Measurements from ENCODE around the gene EEF2KMT.
"Not testable (repeated sequence)": the region's sequence is repeated elsewhere in the genome, so short reads cannot be mapped to it uniquely, and the experiment has no call there.

The EEF2KMT gene, protein sequence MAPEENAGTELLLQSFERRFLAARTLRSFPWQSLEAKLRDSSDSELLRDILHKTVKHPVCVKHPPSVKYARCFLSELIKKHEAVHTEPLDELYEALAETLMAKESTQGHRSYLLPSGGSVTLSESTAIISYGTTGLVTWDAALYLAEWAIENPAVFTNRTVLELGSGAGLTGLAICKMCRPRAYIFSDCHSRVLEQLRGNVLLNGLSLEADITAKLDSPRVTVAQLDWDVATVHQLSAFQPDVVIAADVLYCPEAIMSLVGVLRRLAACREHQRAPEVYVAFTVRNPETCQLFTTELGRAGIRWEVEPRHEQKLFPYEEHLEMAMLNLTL

DNA sequence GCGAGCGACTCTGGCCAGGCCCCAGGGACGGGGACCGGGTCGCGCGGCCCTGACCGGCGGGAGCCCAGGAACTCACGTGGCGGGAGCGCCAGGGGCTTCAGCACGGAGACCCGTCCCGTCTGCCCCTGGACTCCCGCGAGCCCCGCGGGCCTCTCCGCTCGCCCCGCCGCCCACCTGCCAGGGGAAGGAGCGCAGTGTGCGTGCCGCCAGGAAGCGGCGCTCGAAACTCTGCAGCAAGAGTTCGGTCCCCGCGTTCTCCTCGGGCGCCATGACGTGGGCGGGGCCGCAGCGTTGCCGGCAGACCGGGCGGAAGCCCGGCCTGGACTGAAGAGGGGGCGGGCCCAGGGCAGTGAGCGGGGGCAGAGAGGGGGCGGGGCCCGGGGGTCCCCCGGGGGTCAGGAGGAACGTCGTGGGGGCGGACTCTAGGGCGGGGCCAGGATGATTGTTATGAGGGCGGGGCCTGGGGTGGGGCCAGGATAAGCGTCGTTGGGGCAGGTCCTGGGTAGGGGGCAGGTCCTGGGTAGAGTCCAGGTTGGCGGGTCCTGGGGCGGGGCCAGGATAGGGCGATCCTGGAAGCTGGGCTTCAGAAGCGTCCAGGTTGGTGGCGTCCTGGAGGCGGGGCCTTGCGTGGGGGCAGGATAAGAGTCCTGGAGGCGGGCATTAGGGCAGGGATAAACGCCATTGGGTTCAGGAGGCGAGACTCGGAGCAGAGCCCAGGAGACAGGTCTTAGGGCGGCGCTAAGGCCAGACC lies at the start of gene EEF2KMT:
EEF2KMT (minus strand) TSS at position 326 of the 751 bp plus-strand sequence; CDS start at position 270, 56 bp downstream.
- DNase-seq (ENCODE audit: low read depth in 1 of 2, low spot score in 1 of 2): peak; percentile 66 to 99
- in situ Hi-C loops (cut with HindIII; ENCODE audit: low pct_unique_long_range_greater_than_20kb, low sequenced_read_pairs): not testable (repeated sequence)

DNA sequence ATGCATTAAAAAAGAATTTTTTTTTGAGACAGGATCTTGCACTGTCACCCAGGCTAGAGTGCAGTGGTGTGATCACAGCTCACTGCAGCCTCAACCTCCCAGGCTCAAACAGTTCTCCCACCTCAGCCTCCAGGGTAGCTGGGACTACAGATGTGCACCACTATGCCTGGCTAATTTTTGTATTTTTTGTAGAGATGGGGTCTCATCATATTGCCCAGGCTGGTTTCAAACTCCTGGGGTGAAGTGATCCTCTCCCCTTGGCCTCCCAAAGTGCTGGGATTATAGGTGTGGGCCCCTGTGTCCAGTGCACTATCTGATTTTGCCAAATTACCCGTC lies 47.0 kb upstream of the EEF2KMT start:
- in situ Hi-C loops (cut with HindIII; ENCODE audit: low pct_unique_long_range_greater_than_20kb, low sequenced_read_pairs): not testable (repeated sequence)

DNA sequence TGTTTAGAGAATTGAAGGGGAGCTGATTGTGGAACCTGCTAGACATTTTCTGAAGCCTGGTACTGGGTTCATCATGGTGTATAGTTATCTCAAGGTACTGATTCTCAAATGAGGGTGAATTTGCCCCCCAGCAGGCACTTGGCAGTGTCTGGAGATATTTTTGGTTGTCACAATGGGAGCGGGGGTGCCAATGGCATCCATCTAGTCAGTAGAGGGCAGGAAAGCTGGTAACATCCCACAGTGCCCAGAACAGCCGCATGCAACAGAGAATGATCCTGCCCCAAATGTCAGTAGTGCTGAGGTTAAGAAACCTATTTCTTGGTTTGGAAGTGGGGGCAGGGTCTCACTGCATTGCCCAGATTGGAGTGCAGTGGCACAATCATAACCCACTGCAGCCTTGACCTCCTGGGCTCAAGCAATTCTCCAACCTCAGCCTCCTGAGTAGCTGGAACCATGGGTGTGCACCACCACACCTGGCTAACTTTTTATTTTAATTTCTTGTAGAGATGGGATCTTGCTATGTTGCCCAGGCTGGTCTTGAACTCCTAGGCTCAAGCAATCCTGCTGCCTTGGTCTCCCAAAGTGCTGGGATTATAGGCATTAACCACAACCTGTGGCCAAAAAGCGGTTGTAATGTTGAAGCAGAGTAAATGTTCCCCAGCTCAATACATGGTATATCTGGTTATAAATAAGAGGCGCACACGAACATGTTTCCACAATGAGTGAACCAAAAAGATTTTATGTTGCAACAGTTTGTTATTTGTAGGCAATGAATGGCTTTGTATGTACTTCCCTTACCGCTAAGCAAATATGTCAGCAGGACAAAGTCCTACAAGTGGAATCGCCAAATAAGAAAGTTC lies 46.4 kb upstream of the EEF2KMT start:
- in situ Hi-C loops (cut with HindIII; ENCODE audit: low pct_unique_long_range_greater_than_20kb, low sequenced_read_pairs): no loop called here
- TF ChIP-seq JUND (IDR thresholded peaks at IDR 0.05; ENCODE audit: low read depth): no peak

More for the DNA sequence above, 47.0 kb upstream of the EEF2KMT start:
- DNase-seq (ENCODE audit: low read depth in 1 of 2, low spot score in 1 of 2): not testable (repeated sequence)

DNA sequence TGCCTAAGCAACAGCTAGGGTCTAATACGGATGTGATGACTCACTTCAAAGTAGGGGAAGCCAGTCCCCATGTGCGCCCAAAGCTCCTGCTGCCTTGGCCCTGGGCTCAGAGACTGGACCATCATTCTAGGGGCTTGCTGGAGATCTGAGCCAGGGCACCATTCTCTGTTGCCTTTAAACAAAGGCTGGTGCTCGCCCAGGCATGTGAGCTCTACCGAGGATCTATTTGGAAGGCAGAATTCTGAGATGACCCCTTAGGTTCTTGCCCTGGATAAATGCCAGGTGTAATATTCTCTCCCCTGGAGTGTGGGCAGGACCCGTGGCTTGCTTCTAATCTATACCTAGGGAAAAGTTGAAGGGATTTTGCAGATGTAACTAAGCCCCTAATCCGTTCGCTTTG lies 42.6 kb upstream of the EEF2KMT start:
- in situ Hi-C loops (cut with HindIII; ENCODE audit: low pct_unique_long_range_greater_than_20kb, low sequenced_read_pairs): not testable (repeated sequence)

More for the DNA sequence above, 46.4 kb upstream of the EEF2KMT start:
- DNase-seq (ENCODE audit: low read depth in 1 of 2, low spot score in 1 of 2): no peak

DNA sequence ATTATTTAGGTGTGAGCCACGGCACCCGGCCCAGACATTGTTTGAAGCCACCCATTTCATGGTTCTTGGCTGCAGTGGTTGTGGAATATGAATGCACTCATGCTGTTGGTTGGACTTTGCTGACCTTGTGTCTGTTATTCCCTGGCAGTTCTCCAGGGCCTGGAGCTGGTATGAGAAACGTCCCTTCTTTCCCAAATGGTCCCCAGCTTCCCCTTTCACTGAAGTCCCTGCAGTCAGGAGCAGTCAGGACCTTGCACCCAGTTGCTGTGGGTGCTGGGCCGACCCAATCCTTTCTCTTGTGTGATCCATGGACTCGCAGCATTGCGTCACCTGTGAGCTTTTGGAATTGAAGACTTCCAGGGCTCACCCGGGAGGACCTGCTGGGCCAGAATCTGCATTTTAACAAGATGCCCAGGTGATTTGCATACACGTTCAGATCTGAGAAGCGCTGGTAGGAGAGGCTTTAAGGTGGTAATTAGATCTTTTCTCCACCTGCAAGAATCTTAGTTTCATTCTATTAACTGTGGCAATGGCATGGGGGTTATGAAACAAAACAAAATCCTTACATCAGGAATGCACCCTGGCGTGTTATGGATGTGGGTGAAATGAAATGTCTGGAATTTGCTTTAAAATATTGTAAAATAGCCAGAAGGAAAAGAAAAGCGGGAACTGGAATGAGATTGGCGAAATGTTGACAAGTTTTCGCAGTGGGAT lies 37.3 kb upstream of the EEF2KMT start:
- in situ Hi-C loops (cut with HindIII; ENCODE audit: low pct_unique_long_range_greater_than_20kb, low sequenced_read_pairs): not testable (repeated sequence)
- DNase-seq (ENCODE audit: low read depth in 1 of 2, low spot score in 1 of 2): peak in 1 of 2 experiments; percentile 23

More for the DNA sequence above, 42.6 kb upstream of the EEF2KMT start:
- not testable (repeated sequence) for DNase-seq (ENCODE audit: low read depth in 1 of 2, low spot score in 1 of 2)

DNA sequence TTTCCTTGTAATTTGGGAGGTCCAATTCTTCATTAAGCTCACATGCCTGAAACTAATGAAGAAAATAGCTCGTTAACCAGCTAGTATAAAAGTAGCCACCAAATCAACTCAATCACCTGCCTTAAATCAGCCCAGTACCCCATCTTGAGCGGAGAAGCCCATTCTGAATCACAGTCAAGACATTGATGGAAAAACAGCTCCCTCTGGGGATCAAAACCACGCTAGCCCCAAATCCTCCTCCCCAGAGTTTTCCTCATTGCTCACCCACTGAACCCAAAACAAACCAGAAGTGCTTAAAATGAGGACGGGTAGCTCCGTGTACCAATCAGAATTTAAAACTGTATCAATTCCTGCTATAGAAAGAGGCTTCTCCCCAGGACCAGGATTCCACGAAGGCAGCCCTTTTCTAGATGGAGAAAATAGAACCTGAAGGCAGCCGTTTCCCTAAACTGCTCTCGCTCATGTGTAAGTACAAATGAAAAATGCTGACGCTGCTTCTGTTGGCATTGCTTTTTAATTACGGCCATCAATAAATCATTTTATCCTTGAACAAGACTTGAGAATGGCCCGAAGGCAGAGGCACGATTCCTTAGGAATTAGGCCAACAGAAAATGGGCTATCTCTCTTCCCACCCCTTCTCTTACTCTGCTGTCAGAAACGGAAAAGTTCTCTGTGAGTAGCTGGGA lies 35.5 kb upstream of the EEF2KMT start:
- DNase-seq (ENCODE audit: low read depth in 1 of 2, low spot score in 1 of 2): peak in 1 of 2 experiments; percentile 25
- in situ Hi-C loops (cut with HindIII; ENCODE audit: low pct_unique_long_range_greater_than_20kb, low sequenced_read_pairs): not testable (repeated sequence)

DNA sequence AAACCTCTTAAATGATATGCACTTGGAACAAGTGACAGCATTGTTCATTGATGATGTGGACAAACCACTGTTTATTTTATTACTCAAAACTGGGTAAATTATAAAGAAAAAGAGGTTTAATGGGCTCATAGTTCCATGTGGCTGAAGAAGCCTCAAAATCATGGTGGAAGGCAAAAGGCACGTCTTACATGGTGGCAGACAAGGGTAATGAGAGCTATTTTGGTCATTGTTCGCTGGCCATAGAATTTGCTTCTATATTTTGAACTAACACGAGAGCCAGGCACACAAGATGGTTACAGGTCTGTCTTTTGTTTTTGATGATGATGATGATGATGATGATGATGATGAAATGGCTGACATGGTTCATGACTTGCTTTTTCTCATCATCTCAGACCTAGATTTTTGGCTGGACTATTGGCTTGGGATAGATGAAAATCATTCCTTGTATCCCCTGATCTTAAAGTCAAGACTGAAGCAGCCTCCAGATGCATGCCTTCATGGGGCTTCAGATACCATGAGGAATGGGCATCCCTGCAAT lies 33.9 kb upstream of the EEF2KMT start:
- in situ Hi-C loops (cut with HindIII; ENCODE audit: low pct_unique_long_range_greater_than_20kb, low sequenced_read_pairs); DNase-seq (ENCODE audit: low read depth in 1 of 2, low spot score in 1 of 2): not testable (repeated sequence)

DNA sequence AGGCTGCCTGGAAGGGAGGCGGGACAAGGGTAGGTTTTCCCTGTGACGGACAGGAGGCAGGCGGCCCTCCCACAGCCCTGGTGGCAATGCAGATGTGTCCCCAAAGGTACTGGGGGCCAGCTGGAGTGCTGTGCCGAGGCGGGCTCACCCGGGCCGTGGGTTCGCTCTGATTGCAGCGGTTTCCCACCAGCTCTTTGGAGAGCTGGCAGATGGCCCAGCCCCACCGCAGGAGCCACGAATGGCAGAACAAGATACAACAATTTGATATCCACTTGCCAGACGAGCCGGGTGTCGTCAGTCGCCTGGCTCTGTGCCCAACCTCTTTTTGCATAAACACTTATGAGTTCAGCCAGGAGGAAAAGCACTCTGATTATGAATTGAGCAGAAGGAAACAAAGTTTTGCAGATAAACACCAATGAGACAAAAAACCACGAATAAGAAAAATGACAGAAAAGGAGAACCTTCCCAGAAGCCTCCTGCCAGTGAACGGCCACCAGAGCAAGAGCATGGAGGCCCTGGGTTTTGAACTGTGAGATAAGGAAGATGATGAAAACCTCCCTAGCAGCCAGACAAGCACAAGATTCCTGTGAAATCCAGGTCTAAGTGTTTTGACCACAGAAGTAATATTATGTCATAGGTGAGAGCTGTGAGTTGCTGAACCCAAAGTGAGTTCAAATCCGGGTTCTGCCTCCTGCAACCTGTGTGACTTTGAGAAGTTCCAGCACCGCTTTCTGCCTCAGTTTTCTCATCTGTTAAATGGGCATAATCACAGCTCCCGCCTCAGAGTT lies 19.9 kb upstream of the EEF2KMT start:
- in situ Hi-C loops (cut with HindIII; ENCODE audit: low pct_unique_long_range_greater_than_20kb, low sequenced_read_pairs): not testable (repeated sequence)

DNA sequence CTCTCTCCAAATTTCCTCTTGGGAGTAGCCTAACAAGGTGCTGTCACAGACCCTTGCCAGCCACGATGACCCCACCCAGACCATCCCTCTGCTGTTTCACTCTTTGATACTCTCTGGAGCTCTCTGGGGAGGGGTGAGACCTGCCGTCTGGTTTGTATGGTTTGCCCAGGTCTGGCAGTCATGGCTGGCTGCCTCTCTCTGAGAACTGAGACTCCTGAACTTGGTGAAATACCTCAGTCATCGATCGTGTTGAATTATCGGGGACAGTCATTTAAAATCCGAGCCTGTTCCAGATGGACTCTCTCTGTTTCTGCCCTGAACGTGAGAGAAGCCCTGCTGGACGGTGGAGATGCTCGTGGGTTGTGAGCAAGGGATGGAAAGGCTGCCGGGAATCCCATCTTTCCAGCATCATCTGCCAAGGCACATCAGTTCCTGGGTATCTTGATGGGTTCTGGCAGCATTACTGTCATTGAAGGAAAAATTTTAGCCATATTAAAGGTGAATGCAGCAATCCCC lies 19.2 kb upstream of the EEF2KMT start:
- DNase-seq (ENCODE audit: low read depth in 1 of 2, low spot score in 1 of 2); in situ Hi-C loops (cut with HindIII; ENCODE audit: low pct_unique_long_range_greater_than_20kb, low sequenced_read_pairs): not testable (repeated sequence)

More for the DNA sequence above, 19.9 kb upstream of the EEF2KMT start:
- not testable (repeated sequence) for DNase-seq (ENCODE audit: low read depth in 1 of 2, low spot score in 1 of 2)

DNA sequence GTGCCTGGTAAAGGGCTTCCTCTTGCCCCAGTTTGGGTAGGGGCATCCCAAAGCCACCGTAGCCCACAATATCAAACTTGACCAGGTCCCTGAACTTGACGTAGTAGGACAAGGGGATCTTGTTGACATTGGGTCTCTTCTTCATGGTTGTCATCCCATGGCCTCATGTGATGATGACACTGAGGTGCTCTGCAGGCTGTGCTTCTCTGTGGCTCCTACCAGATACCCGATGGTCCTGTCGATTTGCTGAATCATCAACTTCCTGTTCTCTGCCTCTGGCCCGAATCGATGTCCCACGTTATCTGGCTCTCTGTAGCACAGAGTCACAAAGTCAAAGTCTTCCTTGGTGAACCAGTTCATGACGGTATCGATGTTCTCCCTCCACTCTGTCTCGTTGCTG lies 13.3 kb upstream of the EEF2KMT start:
- in situ Hi-C loops (cut with HindIII; ENCODE audit: low pct_unique_long_range_greater_than_20kb, low sequenced_read_pairs); DNase-seq (ENCODE audit: low read depth in 1 of 2, low spot score in 1 of 2): not testable (repeated sequence)
